B cell (primary cell): ENCODE results near the gene CFAP61. TPM values are rescaled to one million over a fixed set of nuclear protein-coding genes. Genes with fewer than 3 reads are reported as not detected.
"Not testable (repeated sequence)": the region's sequence is repeated elsewhere in the genome, so short reads cannot be mapped to it uniquely, and the experiment has no call there.

ENCODE experiments used
- ATAC-seq: fragments of 200-7000 bp; cut with Tn5 transposase; one replicate; pipeline ENCODE4 v1.10.0; 2021; ENCODE audit warnings: low read depth, mild to moderate bottlenecking, moderate number of reproducible peaks, moderate library complexity
- CTCF ChIA-PET: fragments of 350-600 bp; sonication (Branson Sonifier 250); formaldehyde crosslinking; loops from one replicate; lab custom pipeline; 2021; ENCODE audit warnings: antibody characterized with exemption, inconsistent platforms; lab: Charles Lee
- POLR2A ChIA-PET: fragments of 350-600 bp; sonication (Branson Sonifier 250); formaldehyde crosslinking; loops from one replicate; lab custom pipeline; 2021; ENCODE audit warnings: antibody characterized with exemption; lab: Charles Lee
- DNase-seq: peaks from one replicate; pipeline ENCODE4 v3.0.0; 2013
- H2AFZ ChIP-seq: 2 replicates; pipeline ENCODE4 v1.6.1; 2012; ENCODE audit warnings: mild to moderate bottlenecking, low read depth, low read length; ENCODE audit not compliant: insufficient read depth, poor library complexity, severe bottlenecking
- H3K27ac ChIP-seq, 2 donors: 1 replicate in 1 of 2; 2 replicates in 1 of 2; pipeline ENCODE4 v1.5.1; 2012 to 2013; ENCODE audit warnings: low read length in 2 of 2, mild to moderate bottlenecking in 2 of 2, moderate library complexity in 1 of 2
- H3K27me3 ChIP-seq, 4 experiments: fragments of 200-600 bp in 1 of 4; sonication (generic) in 1 of 4; replicated peaks in 1 of 4; 1 replicate in 2 of 4; 2 replicates in 2 of 4; pipeline versions ENCODE4 v1.6.1 to v1.7.0; 2013 to 2016; ENCODE audit warnings: low read length in 3 of 4, mild to moderate bottlenecking in 2 of 4, mixed read lengths in 1 of 4, moderate library complexity in 1 of 4; ENCODE audit not compliant: insufficient read depth in 4 of 4, control insufficient read depth in 3 of 4; ENCODE audit errors: control extremely low read depth in 1 of 4
- H3K36me3 ChIP-seq, 2 experiments: replicated peaks in 1 of 2; 1 replicate in 1 of 2; 2 replicates in 1 of 2; pipeline versions ENCODE4 v1.6.1 to v1.7.1; 2013; ENCODE audit warnings: low read length in 1 of 2; ENCODE audit not compliant: insufficient read depth in 2 of 2, control insufficient read depth in 1 of 2; ENCODE audit errors: control extremely low read depth in 1 of 2, extremely low read depth in 1 of 2
- H3K4me1 ChIP-seq, 2 donors: fragments of 200-600 bp in 1 of 2; sonication (generic) in 1 of 2; 1 replicate in 1 of 2; 2 replicates in 1 of 2; pipeline versions ENCODE4 v1.5.1 to v1.6.1; 2013 to 2017; ENCODE audit warnings: low read length in 2 of 2; ENCODE audit not compliant: control insufficient read depth in 2 of 2, insufficient read depth in 2 of 2
- H3K4me2 ChIP-seq: replicated peaks from 2 replicates; pipeline ENCODE3; 2012; ENCODE audit warnings: mild to moderate bottlenecking, low read depth, low read length; ENCODE audit not compliant: poor library complexity, severe bottlenecking
- H3K4me3 ChIP-seq, 5 experiments: fragments of 200-600 bp in 1 of 5; sonication (generic) in 1 of 5; 1 replicate in 3 of 5; 2 replicates in 2 of 5; pipeline versions ENCODE4 v1.5.1 to v1.7.0; 2011 to 2016; ENCODE audit warnings: low read length in 4 of 5, mild to moderate bottlenecking in 4 of 5, low read depth in 2 of 5, control low read depth in 1 of 5, moderate library complexity in 1 of 5; ENCODE audit not compliant: insufficient read depth in 1 of 5; ENCODE audit errors: control extremely low read depth in 1 of 5, extremely low read depth in 1 of 5
- H3K79me2 ChIP-seq: fragments of 200-600 bp; sonication (generic); one replicate; pipeline ENCODE4 v1.6.0; 2016; ENCODE audit warnings: low read length; ENCODE audit not compliant: control insufficient read depth, insufficient read depth
- H3K9ac ChIP-seq: fragments of 200-600 bp; sonication (generic); 2 replicates; pipeline ENCODE4 v1.6.1; 2017; ENCODE audit warnings: mild to moderate bottlenecking, low read length, moderate library complexity
- H3K9me3 ChIP-seq, 3 donors: one replicate each; pipeline versions ENCODE4 v1.6.1 to v1.7.1; 2013; ENCODE audit warnings: low read length in 2 of 3; ENCODE audit not compliant: control insufficient read depth in 2 of 3, insufficient read depth in 1 of 3; ENCODE audit errors: control extremely low read depth in 1 of 3
- H4K20me1 ChIP-seq: 2 replicates; pipeline ENCODE4 v1.6.0; 2012; ENCODE audit warnings: mild to moderate bottlenecking, low read length; ENCODE audit not compliant: insufficient read depth, control insufficient read depth, poor library complexity, severe bottlenecking
- H3K27ac Mint-ChIP-seq: one replicate; pipeline ENCODE4 v1.8.0; 2021; ENCODE audit warnings: mixed read lengths
- H3K27me3 Mint-ChIP-seq: one replicate; pipeline ENCODE4 v1.8.0; 2021; ENCODE audit warnings: mixed read lengths
- H3K4me1 Mint-ChIP-seq: one replicate; pipeline ENCODE4 v1.8.0; 2021; ENCODE audit warnings: mixed read lengths
- H3K4me3 Mint-ChIP-seq: one replicate; pipeline ENCODE4 v1.8.0; 2021; ENCODE audit warnings: mixed read lengths
- H3K9me3 Mint-ChIP-seq: one replicate; pipeline ENCODE4 v1.8.0; 2022; ENCODE audit warnings: mixed read lengths; ENCODE audit not compliant: insufficient read depth
- EZH2 ChIP-seq: IDR thresholded peaks from 2 replicates; pipeline ENCODE4 v1.6.1; 2012; ENCODE audit warnings: borderline replicate concordance, low read depth, mild to moderate bottlenecking, moderate library complexity, low read length; ENCODE audit not compliant: insufficient read depth, poor library complexity, severe bottlenecking
- WGBS: methylation state at CpG from one replicate; pipeline ENCODE4 v1.1.5; 2013; ENCODE audit warnings: missing lambda C conversion rate; ENCODE audit not compliant: insufficient coverage; 5-methylcytosine and 5-hydroxymethylcytosine counted together
- intact Hi-C: fragments of 100-400 bp; cut with micrococcal nuclease; formaldehyde crosslinking; loops from one replicate; pipeline ENCODE4 v1.10.0; 2022
- polyA plus RNA-seq: library from polyadenylated mRNA; depleted of rRNA; stranded (reverse); fragments of >200 nt; gene quantifications from 2 replicates; pipeline ENCODE4 v1.2.3, GENCODE V29; 2012
- total RNA-seq, 2 donors: library from RNA; stranded (reverse); fragments of 120-200 nt in 1 of 2; gene quantifications; 1 replicate in 1 of 2; 2 replicates in 1 of 2; pipeline versions ENCODE4 v1.2.3 to v1.2.4, GENCODE V29; 2013 to 2022
- TF ChIP-seq, protein P1 (sequence below): fragments of 200-600 bp; IDR thresholded peaks from one replicate; pipeline ENCODE4 v1.8.0; 2022; ENCODE audit warnings: antibody characterized with exemption, mild to moderate bottlenecking

Gene CFAP61
- total and polyA plus RNA-seq, 2 donors (not counting 1 experiment from before 2014, with no cell fraction given): not detected

DNA sequence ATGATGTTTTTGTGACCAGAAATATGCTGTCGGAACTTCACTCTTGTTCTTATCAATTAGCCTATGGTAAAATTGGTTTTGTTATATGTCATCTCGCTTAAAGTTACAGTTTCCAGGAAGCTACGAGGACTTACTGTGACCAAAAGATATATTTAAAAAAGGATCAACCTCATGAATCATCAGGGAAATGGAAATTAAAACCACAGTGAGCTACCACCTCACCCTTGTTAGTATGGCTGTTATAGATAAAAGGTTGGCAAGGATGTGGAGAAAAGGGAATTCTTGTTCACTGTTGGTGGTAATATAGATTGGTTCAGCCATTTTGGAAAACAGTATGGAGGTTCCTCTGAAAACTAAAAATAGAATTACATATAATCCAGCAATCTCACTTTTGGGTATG lies 301.2 kb downstream of the CFAP61 start:
- no peak for TF ChIP-seq EZH2
- TF ChIP-seq, protein P1, sequence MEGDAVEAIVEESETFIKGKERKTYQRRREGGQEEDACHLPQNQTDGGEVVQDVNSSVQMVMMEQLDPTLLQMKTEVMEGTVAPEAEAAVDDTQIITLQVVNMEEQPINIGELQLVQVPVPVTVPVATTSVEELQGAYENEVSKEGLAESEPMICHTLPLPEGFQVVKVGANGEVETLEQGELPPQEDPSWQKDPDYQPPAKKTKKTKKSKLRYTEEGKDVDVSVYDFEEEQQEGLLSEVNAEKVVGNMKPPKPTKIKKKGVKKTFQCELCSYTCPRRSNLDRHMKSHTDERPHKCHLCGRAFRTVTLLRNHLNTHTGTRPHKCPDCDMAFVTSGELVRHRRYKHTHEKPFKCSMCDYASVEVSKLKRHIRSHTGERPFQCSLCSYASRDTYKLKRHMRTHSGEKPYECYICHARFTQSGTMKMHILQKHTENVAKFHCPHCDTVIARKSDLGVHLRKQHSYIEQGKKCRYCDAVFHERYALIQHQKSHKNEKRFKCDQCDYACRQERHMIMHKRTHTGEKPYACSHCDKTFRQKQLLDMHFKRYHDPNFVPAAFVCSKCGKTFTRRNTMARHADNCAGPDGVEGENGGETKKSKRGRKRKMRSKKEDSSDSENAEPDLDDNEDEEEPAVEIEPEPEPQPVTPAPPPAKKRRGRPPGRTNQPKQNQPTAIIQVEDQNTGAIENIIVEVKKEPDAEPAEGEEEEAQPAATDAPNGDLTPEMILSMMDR: no peak
- Mint-ChIP-seq H3K9me3 (peaks cover 2% of the 10 kb centered on the region), H3K4me1 (no peaks in the 10 kb centered on the region), H3K4me3 (no peak overlapping the region), H3K27me3 (peaks cover 34% of the 10 kb centered on the region), H3K27ac (no peak overlapping the region)
- H3K4me1 ChIP-seq: no peaks in the 10 kb centered on the region
- no peak overlapping the region for H3K27ac ChIP-seq
- intact Hi-C loops: no loop called here
- H3K36me3 ChIP-seq: no peaks in the 10 kb centered on the region
- DNase-seq (no peak), ATAC-seq (no peak)
- peaks cover 0 to 5% (median 2%) of the 10 kb centered on the region in 4 experiments for H3K27me3 ChIP-seq
- H3K4me3 ChIP-seq: no peak overlapping the region
- H3K9ac ChIP-seq: no peak overlapping the region
- POLR2A ChIA-PET: no interaction called here
- H3K9me3 ChIP-seq: peaks cover 0 to 5% (median 0%) of the 10 kb centered on the region in 3 donors
- WGBS: 60% methylated on average over 1 of the region's 3 CpGs
- H3K4me2 ChIP-seq: no peak overlapping the region
- no peak overlapping the region for H2AFZ ChIP-seq
- H4K20me1 ChIP-seq: no peaks in the 10 kb centered on the region
- H3K79me2 ChIP-seq: no peaks in the 10 kb centered on the region
- CTCF ChIA-PET: no interaction called here

DNA sequence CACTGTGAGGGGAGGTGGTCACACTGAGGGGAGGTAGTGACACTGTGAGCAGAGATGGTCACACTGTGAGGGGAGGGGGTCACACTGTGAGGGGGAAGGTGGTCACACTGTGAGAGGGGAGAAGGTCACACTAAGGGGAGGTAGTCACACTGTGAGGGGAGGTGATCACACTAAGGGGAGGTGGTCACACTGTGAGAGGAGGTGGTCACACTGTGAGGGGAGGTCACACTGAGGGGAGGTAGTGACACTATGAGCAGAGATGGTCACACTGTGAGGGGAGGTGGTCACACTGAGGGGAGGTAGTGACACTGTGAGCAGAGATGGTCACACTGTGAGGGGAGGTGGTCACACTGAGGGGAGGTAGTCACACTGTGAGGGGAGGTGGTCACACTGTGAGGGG lies 303.2 kb downstream of the CFAP61 start:
- CTCF ChIA-PET, intact Hi-C loops, H3K4me1 Mint-ChIP-seq, H3K9me3 Mint-ChIP-seq, H3K9me3 ChIP-seq, ATAC-seq, H3K4me3 Mint-ChIP-seq, H3K36me3 ChIP-seq, H3K4me3 ChIP-seq, H3K79me2 ChIP-seq, H3K4me1 ChIP-seq, H2AFZ ChIP-seq, POLR2A ChIA-PET, H3K9ac ChIP-seq, H4K20me1 ChIP-seq, H3K4me2 ChIP-seq, H3K27ac Mint-ChIP-seq, DNase-seq, H3K27ac ChIP-seq: not testable (repeated sequence)
- H3K27me3 ChIP-seq: peaks cover 0 to 14% (median 2%) of the 10 kb centered on the region in 4 experiments
- H3K27me3 Mint-ChIP-seq: peaks cover 30% of the 10 kb centered on the region
